K562 (cell line): ENCODE results near the gene KAT5. TPM values are rescaled to one million over a fixed set of nuclear protein-coding genes. Genes with fewer than 3 reads are reported as not detected.

ENCODE experiments used
- AFF4 ChIP-seq: sonication (generic); formaldehyde crosslinking; IDR thresholded peaks from 2 replicates; pipeline ENCODE4 v1.8.0; 2023; ENCODE audit warnings: mild to moderate bottlenecking, missing genetic modification reagents
- ARNT ChIP-seq, 2 experiments: fragments of 450-650 bp; IDR thresholded peaks; 2 replicates each; pipeline ENCODE4 v1.6.1; 2016; ENCODE audit warnings: mild to moderate bottlenecking in 1 of 2
- BCLAF1 ChIP-seq, 2 experiments: fragments of 450-650 bp in 1 of 2; IDR thresholded peaks; 2 replicates each; pipeline ENCODE4 v1.6.1; 2011 to 2017; ENCODE audit warnings: low read depth in 2 of 2, antibody characterized with exemption in 1 of 2, borderline replicate concordance in 1 of 2, low read length in 1 of 2, mild to moderate bottlenecking in 1 of 2, mixed read lengths in 1 of 2; ENCODE audit not compliant: control insufficient read depth in 1 of 2
- BRF1 ChIP-seq: IDR thresholded peaks from 3 replicates; pipeline ENCODE4 v1.6.1; 2011; ENCODE audit warnings: borderline replicate concordance, mild to moderate bottlenecking; ENCODE audit not compliant: insufficient read length; ENCODE audit errors: extremely low read depth
- HDGF ChIP-seq: fragments of 450-650 bp; IDR thresholded peaks from 2 replicates; pipeline ENCODE4 v1.6.1; 2016
- NFIX ChIP-seq: fragments of 250-450 bp; sonication (Bioruptor Pico); IDR thresholded peaks from 2 replicates; pipeline ENCODE4 v1.4.0; 2020; ENCODE audit warnings: low read depth, mild to moderate bottlenecking, moderate library complexity
- NR1H2 ChIP-seq: sonication (generic); formaldehyde crosslinking; IDR thresholded peaks from 2 replicates; pipeline ENCODE4 v1.4.0; 2020; ENCODE audit warnings: mild to moderate bottlenecking, missing genetic modification reagents
- NR2F6 ChIP-seq: fragments of 450-650 bp; formaldehyde crosslinking; IDR thresholded peaks from 2 replicates; pipeline ENCODE4 v1.4.0; 2020; ENCODE audit warnings: mild to moderate bottlenecking
- NR4A1 ChIP-seq, 2 experiments: fragments of 250-450 bp in 1 of 2; fragments of 450-650 bp in 1 of 2; sonication (Bioruptor Pico) in 1 of 2; IDR thresholded peaks; 2 replicates each; pipeline versions ENCODE4 v1.4.0 to v1.6.1; 2016 to 2020; ENCODE audit warnings: mild to moderate bottlenecking in 2 of 2, missing compliant biosample characterization in 1 of 2, missing genetic modification characterization in 1 of 2, moderate library complexity in 1 of 2
- PHB2 ChIP-seq: fragments of 450-650 bp; IDR thresholded peaks from 2 replicates; pipeline ENCODE4 v1.6.1; 2017; ENCODE audit warnings: low read depth
- RBM25 ChIP-seq: fragments of 200-400 bp; formaldehyde crosslinking; IDR thresholded peaks from 2 replicates; pipeline ENCODE4 v1.6.1; 2018; ENCODE audit warnings: low read length, low read depth, moderate library complexity; ENCODE audit not compliant: severe bottlenecking
- SIN3A ChIP-seq, 2 experiments: fragments of 150-350 bp in 1 of 2; IDR thresholded peaks; 2 replicates each; pipeline ENCODE4 v1.6.1; 2011 to 2016; ENCODE audit warnings: borderline replicate concordance in 2 of 2, low read depth in 2 of 2, low read length in 2 of 2, mild to moderate bottlenecking in 2 of 2, moderate library complexity in 2 of 2; ENCODE audit not compliant: control insufficient read depth in 1 of 2
- SLC30A9 ChIP-seq: fragments of 250-450 bp; sonication (Bioruptor Pico); IDR thresholded peaks from 2 replicates; pipeline ENCODE4 v1.8.0; 2022; ENCODE audit warnings: mild to moderate bottlenecking, moderate library complexity
- SMAD2 ChIP-seq: fragments of 150-350 bp; IDR thresholded peaks from 2 replicates; pipeline ENCODE4 v1.6.1; 2014; ENCODE audit warnings: low read depth, mild to moderate bottlenecking, low read length
- SMARCB1 ChIP-seq: IDR thresholded peaks from 2 replicates; pipeline ENCODE4 v1.6.1; 2011; ENCODE audit warnings: improper control_type of control experiment, low read depth; ENCODE audit not compliant: insufficient read length
- SNAPC5 ChIP-seq: fragments of 250-450 bp; sonication (Bioruptor Pico); IDR thresholded peaks from 2 replicates; pipeline ENCODE4 v1.8.0; 2021; ENCODE audit warnings: moderate library complexity, mild to moderate bottlenecking, inconsistent platforms
- ZC3H11A ChIP-seq: IDR thresholded peaks from 2 replicates; pipeline ENCODE4 v1.6.1; 2012; ENCODE audit warnings: low read depth, low read length, improper control_type of control experiment
- ZEB2 ChIP-seq: fragments of 450-650 bp; IDR thresholded peaks from 2 replicates; pipeline ENCODE4 v1.6.1; 2016
- ZNF778 ChIP-seq: fragments of 450-650 bp; formaldehyde crosslinking; IDR thresholded peaks from 2 replicates; pipeline ENCODE4 v1.4.0; 2020; ENCODE audit warnings: mild to moderate bottlenecking, moderate library complexity
- ZNF830 ChIP-seq: fragments of 250-450 bp; sonication (Bioruptor Pico); IDR thresholded peaks from 2 replicates; pipeline ENCODE4 v1.5.0; 2021; ENCODE audit warnings: mild to moderate bottlenecking
- polyA plus RNA-seq, 8 experiments: library from polyadenylated mRNA; depleted of rRNA in 4 of 8; stranded (reverse) in 5 of 8; unstranded in 3 of 8; fragments of >200 nt; fragmentation: Nextera tagmentation in 2 of 8; fragmentation: Illumina TruSeq in 1 of 8; extraction: Ambion mirVana in 2 of 8; extraction: Trizol in 1 of 8; gene quantifications; 2 replicates each; pipeline versions ENCODE4 v1.2.1 to v1.2.3, GENCODE V29; 2011 to 2014; ENCODE audit warnings: inconsistent platforms in 1 of 8, missing spikeins in 1 of 8
- total RNA-seq, 7 experiments: library from RNA; depleted of rRNA in 6 of 7; stranded (reverse); fragments of >200 nt in 6 of 7; fragmentation: Illumina TruSeq in 2 of 7; extraction: Trizol in 2 of 7; gene quantifications; 2 replicates each; pipeline versions ENCODE4 v1.2.1 to v1.2.3, GENCODE V29; 2011 to 2021; ENCODE audit warnings: low replicate concordance in 1 of 7

KAT5 gene
- total and polyA plus RNA-seq, 9 of the 15 experiments (the other 6 are each of a cell fraction or from before 2014, with no cell fraction given), result 3.6 to 76.8 (median 52.7) TPM

GRCh38 chr11:65711785-65712632, at the start of gene KAT5 (continued):
- TF ChIP-seq SNAPC5 (CRISPR knock-in tag) (no peak), NR2F6 (CRISPR knock-in tag) (no peak), ARNT (IDR thresholded peaks at IDR 0.05) (peak; percentile 49 to 94), SMAD2 (no peak), SLC30A9 (CRISPR knock-in tag) (no peak), BCLAF1 (IDR thresholded peaks at IDR 0.05; ENCODE audit: borderline replicate concordance in 1 of 2, control insufficient read depth in 1 of 2, low read depth in 2 of 2, low read length in 1 of 2) (0 out of 4 replicates have a peak, but pooled peaks of 1 of the 2 experiments have one; percentile 68), BRF1 (no peak), AFF4 (CRISPR knock-in tag) (peak; percentile 82), RBM25 (no peak), NFIX (CRISPR knock-in tag) (peak; percentile 24; the same call in 1 of the 2 replicates), ZC3H11A (no peak), SMARCB1 (no peak), NR1H2 (CRISPR knock-in tag) (no peak; the same call in 1 of the 2 replicates), HDGF (no peak), SIN3A (IDR thresholded peaks at IDR 0.05; ENCODE audit: borderline replicate concordance in 2 of 2, control insufficient read depth in 1 of 2, low read depth in 2 of 2, low read length in 2 of 2) (peak; percentile 79 to 93; a peak in 2 of 4 replicates), ZNF778 (CRISPR knock-in tag) (no peak), ZNF830 (no peak; the same call in 1 of the 2 replicates), ZEB2 (peak; percentile 66; the same call in 1 of the 2 replicates), PHB2 (no peak), NR4A1 (CRISPR knock-in tag; IDR thresholded peaks at IDR 0.05) (peak; percentile 90), NR4A1 (tag; IDR thresholded peaks at IDR 0.05) (peak; percentile 76)
